Measurements from ENCODE around the gene PLEKHA5. TPM values are rescaled to one million over a fixed set of nuclear protein-coding genes. Genes with fewer than 3 reads are reported as not detected.
A peak's percentile ranks its signal among the peaks of the same experiment; 100 is the strongest.

The PLEKHA5 gene
- total RNA-seq, 2 donors from 2014 or later = 3.7 to 4.6 TPM

DNA sequence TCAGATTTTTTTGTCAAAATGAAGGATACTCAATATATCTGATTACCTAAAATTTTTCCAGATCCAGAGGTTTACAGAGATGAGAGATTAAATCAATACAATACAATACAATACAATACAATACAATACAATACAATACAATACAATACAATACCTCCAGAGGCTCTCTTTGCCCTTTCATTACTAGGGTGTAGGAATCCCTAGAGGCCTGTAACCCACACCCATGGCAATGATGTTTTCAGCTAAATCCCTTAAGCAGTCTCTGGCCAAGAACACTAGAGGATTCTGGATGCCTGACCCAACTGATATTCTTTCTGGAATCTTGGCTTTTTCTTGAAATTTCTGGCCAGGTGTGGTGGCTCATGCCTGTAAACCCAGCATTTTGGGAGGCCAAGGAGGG, 286.0 kb downstream of the PLEKHA5 start:
- no peak overlapping the region for H3K27ac Mint-ChIP-seq
- H3K36me3 Mint-ChIP-seq (ENCODE audit: insufficient read depth in 2 of 2) = no peaks in the 10 kb centered on the region
- no peaks in the 10 kb centered on the region for H3K9me3 Mint-ChIP-seq
- no peak overlapping the region for H3K4me3 Mint-ChIP-seq
- H3K4me1 Mint-ChIP-seq (ENCODE audit: low read depth) = no peaks in the 10 kb centered on the region
- H3K27me3 Mint-ChIP-seq (ENCODE audit: low read depth) = no peaks in the 10 kb centered on the region
- DNase-seq = no peak
- ATAC-seq (replicated peaks in 1 of 2) = no peak

- Mint-ChIP-seq H3K27ac (no peak overlapping the region), H3K4me1 (ENCODE audit: low read depth) (peaks cover 8% of the 10 kb centered on the region), H3K9me3 (no peaks in the 10 kb centered on the region), H3K36me3 (ENCODE audit: insufficient read depth in 2 of 2) (no peaks in the 10 kb centered on the region), H3K4me3 (no peak overlapping the region), H3K27me3 (ENCODE audit: low read depth) (no peaks in the 10 kb centered on the region)
- DNase-seq = no peak
- no peak for ATAC-seq (replicated peaks in 1 of 2)
Measured at GRCh38 chr12:19419086-19419485, 289.6 kb downstream of the PLEKHA5 start.

- no peaks in the 10 kb centered on the region for H3K36me3 Mint-ChIP-seq (ENCODE audit: insufficient read depth in 2 of 2)
Measured at GRCh38 chr12:19421503-19422282, 292.2 kb downstream of the PLEKHA5 start.

DNA sequence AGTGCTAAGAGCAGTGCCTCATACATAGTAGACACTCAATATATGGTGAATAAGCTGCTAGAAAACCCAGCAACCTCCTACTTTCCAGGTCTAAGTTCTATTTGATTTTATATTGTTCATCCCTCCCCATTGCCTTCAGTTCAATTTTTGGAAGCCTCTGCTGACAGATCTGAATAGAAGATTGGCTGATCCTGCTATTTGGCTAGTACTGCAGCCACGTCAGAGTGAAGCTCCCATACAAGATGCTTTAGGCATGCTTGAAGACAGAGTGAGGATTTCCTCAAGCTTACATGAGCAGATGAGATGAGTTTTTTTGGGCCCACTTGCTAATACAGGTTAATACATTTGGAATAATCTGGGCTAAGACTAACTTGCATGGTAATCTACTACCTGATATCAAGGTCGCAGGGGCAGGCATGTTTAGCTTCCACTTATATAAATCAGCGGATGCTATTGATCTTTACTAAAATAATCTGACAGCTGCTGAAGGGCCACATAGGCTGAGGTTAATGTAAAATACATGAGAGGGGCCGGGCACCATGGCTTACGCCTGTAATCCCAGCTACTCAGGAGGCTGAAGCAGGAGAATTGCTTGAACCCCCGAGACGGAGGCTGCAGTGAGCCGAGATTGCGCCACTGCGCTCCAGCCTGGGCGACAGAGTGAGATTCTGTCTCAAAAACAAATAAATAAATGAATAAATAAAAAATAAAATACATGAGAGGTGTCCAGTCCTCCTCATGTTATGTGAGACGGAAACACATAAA, 293.8 kb downstream of the PLEKHA5 start:
- no peak overlapping the region for H3K27ac Mint-ChIP-seq
- ATAC-seq (replicated peaks in 1 of 2) (no peak), DNase-seq (no peak)
- H3K36me3 Mint-ChIP-seq (ENCODE audit: insufficient read depth in 2 of 2) = peaks cover 0 to 1% of the 10 kb centered on the region in 2 donors
- H3K9me3 Mint-ChIP-seq = peaks cover 0 to 1% of the 10 kb centered on the region in 2 donors
- H3K4me3 Mint-ChIP-seq = no peak overlapping the region
- H3K4me1 Mint-ChIP-seq (ENCODE audit: low read depth) = peaks cover 8% of the 10 kb centered on the region
- no peaks in the 10 kb centered on the region for H3K27me3 Mint-ChIP-seq (ENCODE audit: low read depth)

More at GRCh38 chr12:19421503-19422282, 292.2 kb downstream of the PLEKHA5 start:
- no peaks in the 10 kb centered on the region for H3K27me3 Mint-ChIP-seq (ENCODE audit: low read depth)
- ATAC-seq (replicated peaks in 1 of 2) (no peak), DNase-seq (no peak)
- no peak overlapping the region for H3K4me3 Mint-ChIP-seq
- no peaks in the 10 kb centered on the region for H3K9me3 Mint-ChIP-seq
- H3K27ac Mint-ChIP-seq = peak overlapping the region; percentile 79
- H3K4me1 Mint-ChIP-seq (ENCODE audit: low read depth) = peaks cover 8% of the 10 kb centered on the region
